Measurements from ENCODE around the gene CTR9.

Gene CTR9

GRCh38 chr11:10824888-10825287 is 73.8 kb downstream of the CTR9 start:
- no peak overlapping the region for H3K4me3 ChIP-seq (ENCODE audit: low read depth in 1 of 2, low read length in 1 of 2)
- H3K27me3 ChIP-seq: no peaks in the 10 kb centered on the region
- peaks cover 0 to 5% of the 10 kb centered on the region in 2 experiments for H3K4me1 ChIP-seq (ENCODE audit: control insufficient read depth in 1 of 2, insufficient read depth in 1 of 2, low read depth in 1 of 2, low read length in 1 of 2)
- no peak for TF ChIP-seq CTCF (IDR thresholded peaks at IDR 0.05)
- H3K9me3 ChIP-seq: no peaks in the 10 kb centered on the region
- no peaks in the 10 kb centered on the region for H3K36me3 ChIP-seq
- no peak overlapping the region for H3K27ac ChIP-seq

- Histone ChIP-seq H3K4me1 (ENCODE audit: control insufficient read depth in 1 of 2, insufficient read depth in 1 of 2, low read depth in 1 of 2, low read length in 1 of 2) (peaks cover 0 to 5% of the 10 kb centered on the region in 2 experiments), H3K27me3 (no peaks in the 10 kb centered on the region), H3K36me3 (no peaks in the 10 kb centered on the region), H3K9me3 (no peaks in the 10 kb centered on the region), H3K27ac (no peak overlapping the region), H3K4me3 (ENCODE audit: low read depth in 1 of 2, low read length in 1 of 2) (no peak overlapping the region)
- no peak for TF ChIP-seq CTCF (IDR thresholded peaks at IDR 0.05)
Observed at GRCh38 chr11:10828402-10828801, 77.4 kb downstream of the CTR9 start.

GRCh38 chr11:10829139-10829538 is 78.1 kb downstream of the CTR9 start:
- H3K27me3 ChIP-seq: no peaks in the 10 kb centered on the region
- TF ChIP-seq CTCF (IDR thresholded peaks at IDR 0.05): no peak

More at GRCh38 chr11:10829139-10829538, 78.1 kb downstream of the CTR9 start:
- H3K27ac ChIP-seq: no peak overlapping the region
- no peaks in the 10 kb centered on the region for H3K36me3 ChIP-seq
- H3K4me3 ChIP-seq (ENCODE audit: low read depth in 1 of 2, low read length in 1 of 2): no peak overlapping the region
- peaks cover 0 to 5% of the 10 kb centered on the region in 2 experiments for H3K4me1 ChIP-seq (ENCODE audit: control insufficient read depth in 1 of 2, insufficient read depth in 1 of 2, low read depth in 1 of 2, low read length in 1 of 2)
- H3K9me3 ChIP-seq: no peaks in the 10 kb centered on the region
